ENCODE results near the gene TCTN3.

Gene TCTN3

DNA sequence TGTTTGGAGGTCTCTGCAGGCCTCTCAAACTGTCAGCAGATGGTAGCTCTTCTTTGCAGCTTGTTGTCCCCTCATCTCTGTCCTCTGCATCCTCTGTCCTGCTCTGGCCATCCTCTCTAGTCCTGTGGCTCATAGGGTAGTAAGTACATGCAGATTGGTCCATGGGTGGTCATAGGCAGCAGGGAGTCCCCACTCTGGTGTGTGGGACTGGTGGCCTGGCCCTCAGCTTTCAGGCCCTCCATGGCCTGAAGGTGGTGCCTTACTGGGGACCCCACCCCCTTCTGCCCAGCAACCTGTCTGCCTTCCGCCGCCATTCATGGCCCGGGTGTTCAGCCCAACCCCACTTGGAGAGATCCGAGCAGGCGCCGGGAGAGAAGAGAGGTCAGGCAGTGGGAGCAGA is 12.8 kb upstream of the TCTN3 start:
- TF ChIP-seq, protein P1, sequence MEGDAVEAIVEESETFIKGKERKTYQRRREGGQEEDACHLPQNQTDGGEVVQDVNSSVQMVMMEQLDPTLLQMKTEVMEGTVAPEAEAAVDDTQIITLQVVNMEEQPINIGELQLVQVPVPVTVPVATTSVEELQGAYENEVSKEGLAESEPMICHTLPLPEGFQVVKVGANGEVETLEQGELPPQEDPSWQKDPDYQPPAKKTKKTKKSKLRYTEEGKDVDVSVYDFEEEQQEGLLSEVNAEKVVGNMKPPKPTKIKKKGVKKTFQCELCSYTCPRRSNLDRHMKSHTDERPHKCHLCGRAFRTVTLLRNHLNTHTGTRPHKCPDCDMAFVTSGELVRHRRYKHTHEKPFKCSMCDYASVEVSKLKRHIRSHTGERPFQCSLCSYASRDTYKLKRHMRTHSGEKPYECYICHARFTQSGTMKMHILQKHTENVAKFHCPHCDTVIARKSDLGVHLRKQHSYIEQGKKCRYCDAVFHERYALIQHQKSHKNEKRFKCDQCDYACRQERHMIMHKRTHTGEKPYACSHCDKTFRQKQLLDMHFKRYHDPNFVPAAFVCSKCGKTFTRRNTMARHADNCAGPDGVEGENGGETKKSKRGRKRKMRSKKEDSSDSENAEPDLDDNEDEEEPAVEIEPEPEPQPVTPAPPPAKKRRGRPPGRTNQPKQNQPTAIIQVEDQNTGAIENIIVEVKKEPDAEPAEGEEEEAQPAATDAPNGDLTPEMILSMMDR (IDR thresholded peaks at IDR 0.05; ENCODE audit: low read depth, low read length) = no peak
- DNase-seq (ENCODE audit: extremely low read depth, low read depth) = no peak

DNA sequence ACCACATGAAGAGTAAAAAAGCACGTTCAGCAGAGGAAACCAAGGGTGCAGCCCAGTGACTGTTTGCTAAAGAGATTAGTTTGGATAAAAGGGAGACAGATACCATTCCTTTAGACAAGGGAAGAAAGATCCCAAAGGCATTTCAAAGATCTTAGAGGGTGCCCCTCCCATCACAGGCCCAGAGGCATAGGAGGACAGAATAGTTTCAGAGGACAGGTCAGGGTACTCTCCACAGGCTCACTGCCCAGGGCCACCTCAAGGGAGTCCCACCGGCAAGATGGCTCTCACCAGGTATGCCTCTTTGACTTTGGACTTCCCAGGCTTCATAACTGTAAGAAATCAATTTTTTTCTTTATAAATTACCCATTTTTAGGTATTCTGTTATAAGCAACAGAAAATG is 4.7 kb upstream of the TCTN3 start:
- TF ChIP-seq, protein P1 (IDR thresholded peaks at IDR 0.05; ENCODE audit: low read depth, low read length) = no peak
- DNase-seq (ENCODE audit: extremely low read depth, low read depth) = no peak

DNA sequence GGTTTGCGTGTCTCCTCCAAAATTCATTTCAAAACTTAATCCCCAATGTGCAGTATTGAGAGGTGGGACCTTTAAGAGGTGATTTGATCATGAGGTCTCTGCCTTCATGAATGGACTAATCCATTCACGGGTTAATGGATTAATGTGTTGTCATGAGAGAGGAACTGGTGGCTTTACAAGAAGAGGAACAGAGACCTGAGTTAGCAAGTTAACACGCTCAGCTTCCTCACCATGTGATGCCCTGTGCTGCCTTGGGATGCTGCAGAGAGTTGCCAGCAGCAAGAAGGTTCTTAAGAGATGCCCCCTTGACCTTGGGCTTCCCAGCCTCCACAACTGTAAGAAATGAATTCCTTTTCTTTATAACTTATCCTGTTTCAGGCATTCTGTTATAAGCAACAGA is 3.7 kb upstream of the TCTN3 start:
- TF ChIP-seq, protein P1 (IDR thresholded peaks at IDR 0.05; ENCODE audit: low read depth, low read length) = no peak
- DNase-seq (ENCODE audit: extremely low read depth, low read depth) = no peak

DNA sequence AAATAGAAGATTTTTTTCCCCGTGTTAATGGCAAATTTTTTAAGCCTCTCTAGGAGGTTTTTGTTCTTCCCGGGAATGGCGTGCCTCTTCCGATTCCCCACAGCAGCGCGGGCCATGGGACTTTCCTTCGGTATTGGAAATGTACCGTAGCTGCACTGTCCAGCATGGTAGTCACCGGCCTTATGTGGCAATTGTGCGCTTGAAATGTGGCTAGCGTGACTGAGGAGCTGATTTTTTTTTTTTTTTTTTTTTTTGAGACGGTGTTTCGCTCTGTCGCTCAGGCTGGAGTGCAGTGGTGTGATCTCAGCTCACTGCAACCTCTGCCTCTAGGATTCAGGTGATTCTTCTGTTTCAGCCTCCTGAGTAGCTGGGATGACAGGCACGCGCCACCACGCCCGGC is 938 bp upstream of the TCTN3 start:
- TF ChIP-seq, protein P1 (IDR thresholded peaks at IDR 0.05; ENCODE audit: low read depth, low read length) = no peak
- no peak for DNase-seq (ENCODE audit: extremely low read depth, low read depth)

DNA sequence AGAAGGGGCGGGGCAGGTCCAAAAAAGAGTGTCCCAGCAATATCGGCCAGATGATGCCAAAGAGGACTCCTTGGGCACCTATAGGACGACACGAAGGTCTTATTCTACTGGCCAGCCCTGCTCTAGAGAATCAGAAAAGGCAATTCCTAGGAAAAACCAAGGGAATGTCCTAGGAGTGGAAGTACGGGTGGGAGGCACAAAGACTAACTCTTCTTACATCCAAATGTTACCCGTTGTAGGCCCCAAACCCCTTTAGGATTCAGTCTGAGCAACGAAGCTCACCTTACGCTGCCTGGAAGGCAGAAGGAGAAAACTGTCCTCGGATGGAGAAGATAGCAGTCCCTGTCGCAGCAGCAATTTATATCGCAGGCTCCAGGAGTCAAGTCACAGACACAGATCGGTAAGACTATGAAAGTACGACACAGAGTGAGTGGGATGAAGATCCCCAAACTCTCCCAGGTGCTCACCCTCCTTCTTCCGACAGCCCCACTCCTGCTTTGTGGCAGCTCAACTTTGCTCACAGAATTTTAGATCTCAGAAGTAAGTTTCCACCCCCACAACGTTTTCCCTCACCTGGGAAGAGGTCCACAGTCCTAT is 558 bp downstream of the TCTN3 start:
- TF ChIP-seq, protein P1 (IDR thresholded peaks at IDR 0.05; ENCODE audit: low read depth, low read length) = no peak; the same call in 1 of the 2 replicates
- no peak for DNase-seq (ENCODE audit: extremely low read depth, low read depth)

DNA sequence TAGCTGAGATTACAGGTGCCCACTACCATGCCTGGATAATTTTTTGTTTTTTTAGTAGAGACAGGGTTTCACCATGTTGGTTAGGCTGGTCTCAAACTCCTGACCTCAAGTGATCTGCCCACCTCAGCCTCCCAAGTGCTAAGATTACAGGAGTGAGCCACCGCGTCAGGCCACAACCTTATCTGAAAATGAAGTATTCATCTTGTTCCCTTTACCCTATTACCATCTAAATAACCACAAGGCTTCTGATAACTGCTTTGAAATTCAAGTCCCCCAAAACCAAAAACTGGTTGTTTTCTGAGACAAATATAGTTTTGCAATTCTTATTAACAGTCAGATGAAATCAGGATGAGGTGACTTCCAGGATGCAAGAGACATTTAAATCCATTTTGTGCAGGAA is 2.4 kb downstream of the TCTN3 start:
- TF ChIP-seq, protein P1 (IDR thresholded peaks at IDR 0.05; ENCODE audit: low read depth, low read length) = no peak
- DNase-seq (ENCODE audit: extremely low read depth, low read depth) = no peak

DNA sequence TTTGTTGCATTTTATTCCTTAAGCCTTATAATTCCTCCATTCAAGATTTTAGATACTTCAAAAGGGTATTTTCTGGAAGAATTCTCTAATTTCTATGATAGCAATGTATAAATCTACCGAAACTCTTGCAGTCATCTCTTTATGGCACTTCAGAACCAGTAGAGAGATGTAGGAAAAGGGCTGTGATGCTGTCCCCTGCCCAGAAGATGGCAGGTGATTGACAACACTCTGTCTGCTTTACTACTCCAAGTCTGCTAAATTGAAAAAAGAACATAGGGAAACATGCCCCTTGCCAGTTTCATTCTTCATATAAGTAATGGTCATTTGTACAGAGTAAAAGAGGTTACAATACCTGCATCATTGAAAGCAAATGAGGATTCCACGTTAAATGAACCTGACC is 5.1 kb downstream of the TCTN3 start:
- TF ChIP-seq, protein P1 (IDR thresholded peaks at IDR 0.05; ENCODE audit: low read depth, low read length) = no peak

More for the DNA sequence above, 5.1 kb downstream of the TCTN3 start:
- no peak for DNase-seq (ENCODE audit: extremely low read depth, low read depth)
